Activated T-cell treated with anti-CD3 and anti-CD28 coated beads for 48 hours (primary cell): ENCODE data around the gene WNK2.

Experiments
- DNase-seq: peaks from one replicate; pipeline ENCODE4 v3.0.0-alpha.2; 2020; ENCODE audit warnings: low read depth

The WNK2 gene

GRCh38 chr9:93183663-93184431, at the start of gene WNK2:
Gene WNK2 (plus strand): TSS chr9:93184139. CDS start chr9:93184930, 791 bp downstream.
- peak; percentile 45 for DNase-seq

- no peak for DNase-seq
Measured at GRCh38 chr9:93134740-93135444, 49.0 kb upstream of the WNK2 start.

GRCh38 chr9:93136011-93136440, 47.9 kb upstream of the WNK2 start:
- DNase-seq: no peak

- DNase-seq: no peak
Measured at GRCh38 chr9:93137362-93137761, 46.6 kb upstream of the WNK2 start.

- DNase-seq: no peak
Measured at GRCh38 chr9:93138171-93138764, 45.7 kb upstream of the WNK2 start.

GRCh38 chr9:93139365-93140182, 44.4 kb upstream of the WNK2 start:
- DNase-seq: no peak

GRCh38 chr9:93141771-93142483, 42.0 kb upstream of the WNK2 start:
- no peak for DNase-seq

GRCh38 chr9:93143830-93144530, 40.0 kb upstream of the WNK2 start:
- DNase-seq: peak; percentile 27

GRCh38 chr9:93146696-93147095, 37.2 kb upstream of the WNK2 start:
- DNase-seq: peak; percentile 37

GRCh38 chr9:93147632-93148031, 36.3 kb upstream of the WNK2 start:
- no peak for DNase-seq

GRCh38 chr9:93148721-93149120, 35.2 kb upstream of the WNK2 start:
- DNase-seq: no peak

- DNase-seq: no peak
Measured at GRCh38 chr9:93149361-93149760, 34.6 kb upstream of the WNK2 start.

GRCh38 chr9:93151097-93151784, 32.7 kb upstream of the WNK2 start:
- no peak for DNase-seq

- DNase-seq: peak; percentile 39
Measured at GRCh38 chr9:93154293-93154903, 29.5 kb upstream of the WNK2 start.

GRCh38 chr9:93155716-93156474, 28.0 kb upstream of the WNK2 start:
- DNase-seq: no peak

GRCh38 chr9:93156475-93157008, 27.4 kb upstream of the WNK2 start:
- DNase-seq: peak; percentile 54

- DNase-seq: peak; percentile 75
Measured at GRCh38 chr9:93159601-93160471, 24.1 kb upstream of the WNK2 start.
